Endodermal cell (in vitro differentiated cells): ENCODE data around the gene LMF2. TPM values are rescaled to one million over a fixed set of nuclear protein-coding genes. Genes with fewer than 3 reads are reported as not detected.

Source experiments
- DNase-seq: peaks from one replicate; pipeline ENCODE4 v3.0.0-alpha.2; 2017
- H3K27ac ChIP-seq: 2 replicates; pipeline ENCODE4 v1.5.1; 2013; ENCODE audit warnings: mild to moderate bottlenecking, low read depth, low read length, moderate library complexity
- H3K27me3 ChIP-seq: 2 replicates; pipeline ENCODE4 v1.6.1; 2013; ENCODE audit warnings: mild to moderate bottlenecking, low read length, moderate library complexity; ENCODE audit not compliant: insufficient read depth, control insufficient read depth, poor library complexity, severe bottlenecking
- H3K36me3 ChIP-seq: 2 replicates; pipeline ENCODE4 v1.7.0; 2013; ENCODE audit warnings: mild to moderate bottlenecking, low read length, moderate library complexity; ENCODE audit not compliant: control insufficient read depth, insufficient read depth
- H3K4me1 ChIP-seq: one replicate; pipeline ENCODE4 v1.7.0; 2013; ENCODE audit warnings: low read length; ENCODE audit not compliant: control insufficient read depth, insufficient read depth
- H3K4me3 ChIP-seq: 2 replicates; pipeline ENCODE4 v1.5.1; 2013; ENCODE audit warnings: mild to moderate bottlenecking, low read length, moderate library complexity
- H3K9ac ChIP-seq: 2 replicates; pipeline ENCODE4 v1.6.1; 2013; ENCODE audit warnings: mild to moderate bottlenecking, low read length, moderate library complexity; ENCODE audit not compliant: poor library complexity, severe bottlenecking; ENCODE audit errors: extremely low read depth
- H3K9me3 ChIP-seq: 2 replicates; pipeline ENCODE4 v1.6.1; 2013; ENCODE audit warnings: mild to moderate bottlenecking, low read length, moderate library complexity; ENCODE audit not compliant: control insufficient read depth
- H3K27ac Mint-ChIP-seq: 2 replicates; pipeline ENCODE4 v1.8.0; 2020; ENCODE audit warnings: mixed read lengths
- H3K27me3 Mint-ChIP-seq: 2 replicates; pipeline ENCODE4 v1.8.0; 2021; ENCODE audit warnings: mild to moderate bottlenecking, mixed read lengths; ENCODE audit not compliant: insufficient read depth
- H3K36me3 Mint-ChIP-seq: 2 replicates; pipeline ENCODE4 v1.8.0; 2020; ENCODE audit warnings: low read depth, mixed read lengths
- H3K4me1 Mint-ChIP-seq: 2 replicates; pipeline ENCODE4 v1.8.0; 2020; ENCODE audit warnings: mixed read lengths
- H3K4me3 Mint-ChIP-seq: 2 replicates; pipeline ENCODE4 v1.8.0; 2020; ENCODE audit warnings: mild to moderate bottlenecking, moderate library complexity, mixed read lengths
- H3K9me3 Mint-ChIP-seq: 2 replicates; pipeline ENCODE4 v1.8.0; 2020; ENCODE audit warnings: mild to moderate bottlenecking, mixed read lengths
- WGBS, 2 experiments: methylation state at CpG; one replicate each; pipeline versions ENCODE4 v1.1.5 to v1.1.7; 2013; ENCODE audit warnings: missing lambda C conversion rate in 2 of 2, mixed read lengths in 1 of 2; ENCODE audit not compliant: insufficient coverage in 1 of 2, insufficient read length in 1 of 2; 5-methylcytosine and 5-hydroxymethylcytosine counted together
- total RNA-seq, 2 donors: library from RNA; stranded (reverse); fragmentation: NEBNext Ultra II Directional in 1 of 2; extraction: Animal tissue kit (Norgen Biotek cat#: 25700) in 1 of 2; gene quantifications; 2 replicates in 1 of 2; 3 replicates in 1 of 2; pipeline ENCODE4 v1.2.1, GENCODE V29; 2021
- TF ChIP-seq, protein P1 (sequence below): fragments of 200-600 bp; sonication (generic); conservative IDR thresholded peaks from 2 replicates; pipeline ENCODE4 v1.5.0; 2021; ENCODE audit warnings: antibody characterized with exemption, mild to moderate bottlenecking

Gene LMF2
- total RNA-seq, 2 donors from 2014 or later = 58.8 to 65.2 TPM

DNA sequence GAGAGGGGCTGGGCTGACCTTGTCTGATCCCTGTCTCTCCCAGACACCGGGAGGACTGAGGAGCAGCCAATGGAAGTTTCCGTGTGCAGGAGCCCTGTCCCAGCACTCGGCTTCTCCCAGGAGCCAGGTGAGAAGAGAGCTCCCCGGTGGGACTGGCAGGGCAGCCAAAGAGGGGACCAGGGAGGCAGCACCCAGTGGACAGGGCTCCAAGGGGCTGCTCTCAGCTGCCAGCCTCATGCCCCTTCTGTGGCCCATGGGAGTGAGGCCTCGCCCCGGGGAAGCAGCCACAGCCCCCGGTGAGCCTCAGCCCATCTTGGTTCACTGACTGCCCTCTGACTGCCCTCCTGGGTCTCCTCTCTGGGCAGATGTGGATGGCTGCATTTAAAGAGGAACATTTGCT is 11.1 kb upstream of the LMF2 start:
- Histone ChIP-seq H3K4me1 (no peaks in the 10 kb centered on the region), H3K4me3 (no peak overlapping the region), H3K27me3 (no peaks in the 10 kb centered on the region), H3K27ac (no peak overlapping the region), H3K9ac (no peak overlapping the region), H3K9me3 (no peaks in the 10 kb centered on the region), H3K36me3 (peaks cover 31% of the 10 kb centered on the region)
- Mint-ChIP-seq H3K9me3 (no peaks in the 10 kb centered on the region), H3K4me3 (no peak overlapping the region), H3K4me1 (no peaks in the 10 kb centered on the region), H3K27me3 (no peaks in the 10 kb centered on the region), H3K27ac (no peak overlapping the region), H3K36me3 (peaks cover 38% of the 10 kb centered on the region)
- WGBS, 2 experiments = 95% methylated on average over 4 to 7 of the region's 7 CpGs
- TF ChIP-seq, protein P1, sequence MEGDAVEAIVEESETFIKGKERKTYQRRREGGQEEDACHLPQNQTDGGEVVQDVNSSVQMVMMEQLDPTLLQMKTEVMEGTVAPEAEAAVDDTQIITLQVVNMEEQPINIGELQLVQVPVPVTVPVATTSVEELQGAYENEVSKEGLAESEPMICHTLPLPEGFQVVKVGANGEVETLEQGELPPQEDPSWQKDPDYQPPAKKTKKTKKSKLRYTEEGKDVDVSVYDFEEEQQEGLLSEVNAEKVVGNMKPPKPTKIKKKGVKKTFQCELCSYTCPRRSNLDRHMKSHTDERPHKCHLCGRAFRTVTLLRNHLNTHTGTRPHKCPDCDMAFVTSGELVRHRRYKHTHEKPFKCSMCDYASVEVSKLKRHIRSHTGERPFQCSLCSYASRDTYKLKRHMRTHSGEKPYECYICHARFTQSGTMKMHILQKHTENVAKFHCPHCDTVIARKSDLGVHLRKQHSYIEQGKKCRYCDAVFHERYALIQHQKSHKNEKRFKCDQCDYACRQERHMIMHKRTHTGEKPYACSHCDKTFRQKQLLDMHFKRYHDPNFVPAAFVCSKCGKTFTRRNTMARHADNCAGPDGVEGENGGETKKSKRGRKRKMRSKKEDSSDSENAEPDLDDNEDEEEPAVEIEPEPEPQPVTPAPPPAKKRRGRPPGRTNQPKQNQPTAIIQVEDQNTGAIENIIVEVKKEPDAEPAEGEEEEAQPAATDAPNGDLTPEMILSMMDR = no peak
- no peak for DNase-seq

GRCh38 chr22:50517495-50518260 is 10.2 kb upstream of the LMF2 start:
- WGBS, 2 experiments = 92% methylated on average over 12 to 20 of the region's 20 CpGs
- H3K36me3 ChIP-seq = peaks cover 27% of the 10 kb centered on the region
- Mint-ChIP-seq H3K36me3 (peaks cover 33% of the 10 kb centered on the region), H3K9me3 (no peaks in the 10 kb centered on the region), H3K4me3 (no peak overlapping the region), H3K4me1 (no peaks in the 10 kb centered on the region), H3K27ac (no peak overlapping the region), H3K27me3 (no peaks in the 10 kb centered on the region)
- no peak overlapping the region for H3K9ac ChIP-seq
- TF ChIP-seq, protein P1 = no peak
- no peak overlapping the region for H3K4me3 ChIP-seq
- H3K27me3 ChIP-seq = no peaks in the 10 kb centered on the region
- H3K27ac ChIP-seq = no peak overlapping the region
- no peaks in the 10 kb centered on the region for H3K4me1 ChIP-seq
- no peaks in the 10 kb centered on the region for H3K9me3 ChIP-seq
- peak; percentile 62 for DNase-seq

- no peak overlapping the region for H3K27ac Mint-ChIP-seq
- no peak overlapping the region for H3K4me3 Mint-ChIP-seq
- Histone ChIP-seq H3K27me3 (no peaks in the 10 kb centered on the region), H3K4me3 (no peak overlapping the region), H3K9me3 (no peaks in the 10 kb centered on the region), H3K36me3 (peaks cover 27% of the 10 kb centered on the region), H3K4me1 (no peaks in the 10 kb centered on the region), H3K27ac (no peak overlapping the region), H3K9ac (no peak overlapping the region)
- DNase-seq = no peak
- H3K9me3 Mint-ChIP-seq = no peaks in the 10 kb centered on the region
- WGBS, 2 experiments = 91 to 95% methylated on average over 14 to 16 of the region's 16 CpGs
- TF ChIP-seq, protein P1 = no peak
- peaks cover 38% of the 10 kb centered on the region for H3K36me3 Mint-ChIP-seq
- H3K27me3 Mint-ChIP-seq = no peaks in the 10 kb centered on the region
- no peaks in the 10 kb centered on the region for H3K4me1 Mint-ChIP-seq
Observed at GRCh38 chr22:50516891-50517290, 9.4 kb upstream of the LMF2 start.
